Endodermal cell (in vitro differentiated cells): ENCODE results near the gene OR7A10. TPM values are rescaled to one million over a fixed set of nuclear protein-coding genes. Genes with fewer than 3 reads are reported as not detected.

Experiments
- DNase-seq: peaks from one replicate; pipeline ENCODE4 v3.0.0-alpha.2; 2017
- H3K27ac ChIP-seq: 2 replicates; pipeline ENCODE4 v1.5.1; 2013; ENCODE audit warnings: mild to moderate bottlenecking, low read depth, low read length, moderate library complexity
- H3K27me3 ChIP-seq: 2 replicates; pipeline ENCODE4 v1.6.1; 2013; ENCODE audit warnings: mild to moderate bottlenecking, low read length, moderate library complexity; ENCODE audit not compliant: insufficient read depth, control insufficient read depth, poor library complexity, severe bottlenecking
- H3K36me3 ChIP-seq: 2 replicates; pipeline ENCODE4 v1.7.0; 2013; ENCODE audit warnings: mild to moderate bottlenecking, low read length, moderate library complexity; ENCODE audit not compliant: control insufficient read depth, insufficient read depth
- H3K4me1 ChIP-seq: one replicate; pipeline ENCODE4 v1.7.0; 2013; ENCODE audit warnings: low read length; ENCODE audit not compliant: control insufficient read depth, insufficient read depth
- H3K4me3 ChIP-seq: 2 replicates; pipeline ENCODE4 v1.5.1; 2013; ENCODE audit warnings: mild to moderate bottlenecking, low read length, moderate library complexity
- H3K9ac ChIP-seq: 2 replicates; pipeline ENCODE4 v1.6.1; 2013; ENCODE audit warnings: mild to moderate bottlenecking, low read length, moderate library complexity; ENCODE audit not compliant: poor library complexity, severe bottlenecking; ENCODE audit errors: extremely low read depth
- H3K9me3 ChIP-seq: 2 replicates; pipeline ENCODE4 v1.6.1; 2013; ENCODE audit warnings: mild to moderate bottlenecking, low read length, moderate library complexity; ENCODE audit not compliant: control insufficient read depth
- H3K27ac Mint-ChIP-seq: 2 replicates; pipeline ENCODE4 v1.8.0; 2020; ENCODE audit warnings: mixed read lengths
- H3K27me3 Mint-ChIP-seq: 2 replicates; pipeline ENCODE4 v1.8.0; 2021; ENCODE audit warnings: mild to moderate bottlenecking, mixed read lengths; ENCODE audit not compliant: insufficient read depth
- H3K36me3 Mint-ChIP-seq: 2 replicates; pipeline ENCODE4 v1.8.0; 2020; ENCODE audit warnings: low read depth, mixed read lengths
- H3K4me1 Mint-ChIP-seq: 2 replicates; pipeline ENCODE4 v1.8.0; 2020; ENCODE audit warnings: mixed read lengths
- H3K4me3 Mint-ChIP-seq: 2 replicates; pipeline ENCODE4 v1.8.0; 2020; ENCODE audit warnings: mild to moderate bottlenecking, moderate library complexity, mixed read lengths
- H3K9me3 Mint-ChIP-seq: 2 replicates; pipeline ENCODE4 v1.8.0; 2020; ENCODE audit warnings: mild to moderate bottlenecking, mixed read lengths
- CTCF ChIP-seq: fragments of 200-600 bp; sonication (generic); conservative IDR thresholded peaks from 2 replicates; pipeline ENCODE4 v1.5.0; 2021; ENCODE audit warnings: antibody characterized with exemption, mild to moderate bottlenecking
- WGBS, 2 experiments: methylation state at CpG; one replicate each; pipeline versions ENCODE4 v1.1.5 to v1.1.7; 2013; ENCODE audit warnings: missing lambda C conversion rate in 2 of 2, mixed read lengths in 1 of 2; ENCODE audit not compliant: insufficient coverage in 1 of 2, insufficient read length in 1 of 2; 5-methylcytosine and 5-hydroxymethylcytosine counted together
- total RNA-seq, 2 donors: library from RNA; stranded (reverse); fragmentation: NEBNext Ultra II Directional in 1 of 2; extraction: Animal tissue kit (Norgen Biotek cat#: 25700) in 1 of 2; gene quantifications; 2 replicates in 1 of 2; 3 replicates in 1 of 2; pipeline ENCODE4 v1.2.1, GENCODE V29; 2021

The OR7A10 gene
- total RNA-seq, 2 donors from 2014 or later: not detected

GRCh38 chr19:14804765-14805164 is 44.0 kb downstream of the OR7A10 start:
- Histone ChIP-seq H3K27ac (no peak overlapping the region), H3K4me1 (no peaks in the 10 kb centered on the region), H3K9me3 (peaks cover 77% of the 10 kb centered on the region), H3K36me3 (no peaks in the 10 kb centered on the region), H3K4me3 (no peak overlapping the region), H3K9ac (no peak overlapping the region), H3K27me3 (no peaks in the 10 kb centered on the region)
- peaks cover 76% of the 10 kb centered on the region for H3K9me3 Mint-ChIP-seq
- H3K36me3 Mint-ChIP-seq: no peaks in the 10 kb centered on the region
- H3K27me3 Mint-ChIP-seq: peaks cover 1% of the 10 kb centered on the region
- TF ChIP-seq CTCF: no peak
- no peak for DNase-seq
- H3K4me1 Mint-ChIP-seq: no peaks in the 10 kb centered on the region
- H3K4me3 Mint-ChIP-seq: no peak overlapping the region
- WGBS, 2 experiments: 72 to 85% methylated on average over 2 to 3 of the region's 3 CpGs
- no peak overlapping the region for H3K27ac Mint-ChIP-seq

GRCh38 chr19:14798760-14799159 is 50.0 kb downstream of the OR7A10 start:
- no peaks in the 10 kb centered on the region for H3K36me3 ChIP-seq
- no peaks in the 10 kb centered on the region for H3K36me3 Mint-ChIP-seq
- H3K9me3 Mint-ChIP-seq: peaks cover 74% of the 10 kb centered on the region

GRCh38 chr19:14796021-14796420 is 52.7 kb downstream of the OR7A10 start:
- no peak for TF ChIP-seq CTCF
- H3K27ac ChIP-seq: no peak overlapping the region
- DNase-seq: no peak
- H3K36me3 ChIP-seq: no peaks in the 10 kb centered on the region
- peaks cover 81% of the 10 kb centered on the region for H3K9me3 ChIP-seq
- H3K36me3 Mint-ChIP-seq: no peaks in the 10 kb centered on the region
- H3K4me1 ChIP-seq: no peaks in the 10 kb centered on the region
- H3K27me3 ChIP-seq: no peaks in the 10 kb centered on the region
- 81 to 86% methylated on average over 10 to 11 of the region's 11 CpGs for WGBS, 2 experiments
- no peak overlapping the region for H3K4me3 ChIP-seq
- no peak overlapping the region for H3K27ac Mint-ChIP-seq
- H3K4me3 Mint-ChIP-seq: no peak overlapping the region
- H3K9ac ChIP-seq: no peak overlapping the region
- H3K4me1 Mint-ChIP-seq: no peaks in the 10 kb centered on the region
- peaks cover 65% of the 10 kb centered on the region for H3K9me3 Mint-ChIP-seq
- no peaks in the 10 kb centered on the region for H3K27me3 Mint-ChIP-seq

More at GRCh38 chr19:14798760-14799159, 50.0 kb downstream of the OR7A10 start:
- H3K4me3 Mint-ChIP-seq: no peak overlapping the region
- no peaks in the 10 kb centered on the region for H3K4me1 ChIP-seq
- no peaks in the 10 kb centered on the region for H3K4me1 Mint-ChIP-seq
- H3K4me3 ChIP-seq: no peak overlapping the region
- DNase-seq: no peak
- WGBS, 2 experiments: 71 to 92% methylated on average over 2 to 4 of the region's 5 CpGs
- H3K27ac ChIP-seq: no peak overlapping the region
- H3K27ac Mint-ChIP-seq: no peak overlapping the region
- no peaks in the 10 kb centered on the region for H3K27me3 ChIP-seq
- no peaks in the 10 kb centered on the region for H3K27me3 Mint-ChIP-seq
- peaks cover 76% of the 10 kb centered on the region for H3K9me3 ChIP-seq
- no peak overlapping the region for H3K9ac ChIP-seq
- TF ChIP-seq CTCF: no peak
